ENCODE data around the gene NUAK1. TPM values are rescaled to one million over a fixed set of nuclear protein-coding genes. Genes with fewer than 3 reads are reported as not detected.

NUAK1 gene
- total and polyA plus RNA-seq, 2 donors (not counting 1 experiment from before 2014, with no cell fraction given): 5.1 to 20.7 TPM

GRCh38 chr12:106119301-106119700, 19.5 kb downstream of the NUAK1 start:
- no peaks in the 10 kb centered on the region for H3K79me2 ChIP-seq (ENCODE audit: control insufficient read depth, insufficient read depth, low read length)
- no peaks in the 10 kb centered on the region for H3K36me3 ChIP-seq (ENCODE audit: control insufficient read depth, insufficient read depth, low read length)

GRCh38 chr12:106118381-106119130, 20.2 kb downstream of the NUAK1 start:
- Histone ChIP-seq H4K20me1 (ENCODE audit: control insufficient read depth, extremely low read depth, insufficient read depth, low read length) (no peaks in the 10 kb centered on the region), H3K36me3 (ENCODE audit: control insufficient read depth, insufficient read depth, low read length) (no peaks in the 10 kb centered on the region), H3K27ac (ENCODE audit: insufficient read depth, low read length) (no peak overlapping the region), H2AFZ (ENCODE audit: low read length) (no peak overlapping the region), H3K9me3 (ENCODE audit: control insufficient read depth, insufficient read depth, low read depth, low read length) (no peaks in the 10 kb centered on the region), H3K9ac (ENCODE audit: insufficient read depth, low read length) (no peak overlapping the region), H3K4me2 (ENCODE audit: extremely low read depth, insufficient read depth, low read length) (no peak overlapping the region), H3K4me1 (ENCODE audit: control insufficient read depth, extremely low read depth, insufficient read depth, low read length) (peaks cover 17% of the 10 kb centered on the region), H3K27me3 (ENCODE audit: control insufficient read depth, insufficient read depth, low read length) (no peaks in the 10 kb centered on the region), H3K79me2 (ENCODE audit: control insufficient read depth, insufficient read depth, low read length) (no peaks in the 10 kb centered on the region), H3K4me3 (replicated peaks in 1 of 4; ENCODE audit: control extremely low read depth in 1 of 4, insufficient read depth in 1 of 4, low read depth in 3 of 4, low read length in 4 of 4) (no peak overlapping the region)
- DNase-seq (ENCODE audit: low read depth in 2 of 2): no peak
- TF ChIP-seq EZH2 (IDR thresholded peaks at IDR 0.05; ENCODE audit: low read length, missing control alignments): no peak
- TF ChIP-seq CTCF (conservative IDR thresholded peaks at IDR 0.05 in 1 of 2, IDR thresholded peaks at IDR 0.05 in 1 of 2; ENCODE audit: low read depth in 1 of 2, low read length in 2 of 2): no peak

More at GRCh38 chr12:106119301-106119700, 19.5 kb downstream of the NUAK1 start:
- no peak overlapping the region for H3K4me3 ChIP-seq (replicated peaks in 1 of 4; ENCODE audit: control extremely low read depth in 1 of 4, insufficient read depth in 1 of 4, low read depth in 3 of 4, low read length in 4 of 4)
- no peak for TF ChIP-seq CTCF (conservative IDR thresholded peaks at IDR 0.05 in 1 of 2, IDR thresholded peaks at IDR 0.05 in 1 of 2; ENCODE audit: low read depth in 1 of 2, low read length in 2 of 2)
- TF ChIP-seq EZH2 (IDR thresholded peaks at IDR 0.05; ENCODE audit: low read length, missing control alignments): no peak
- DNase-seq (ENCODE audit: low read depth in 2 of 2): no peak
- no peak overlapping the region for H2AFZ ChIP-seq (ENCODE audit: low read length)
- no peak overlapping the region for H3K27ac ChIP-seq (ENCODE audit: insufficient read depth, low read length)
- H3K4me2 ChIP-seq (ENCODE audit: extremely low read depth, insufficient read depth, low read length): no peak overlapping the region
- H4K20me1 ChIP-seq (ENCODE audit: control insufficient read depth, extremely low read depth, insufficient read depth, low read length): no peaks in the 10 kb centered on the region
- no peaks in the 10 kb centered on the region for H3K27me3 ChIP-seq (ENCODE audit: control insufficient read depth, insufficient read depth, low read length)
- no peak overlapping the region for H3K9ac ChIP-seq (ENCODE audit: insufficient read depth, low read length)
- no peaks in the 10 kb centered on the region for H3K9me3 ChIP-seq (ENCODE audit: control insufficient read depth, insufficient read depth, low read depth, low read length)
- peaks cover 13% of the 10 kb centered on the region for H3K4me1 ChIP-seq (ENCODE audit: control insufficient read depth, extremely low read depth, insufficient read depth, low read length)

- Histone ChIP-seq H3K4me1 (ENCODE audit: control insufficient read depth, extremely low read depth, insufficient read depth, low read length) (peaks cover 19% of the 10 kb centered on the region), H4K20me1 (ENCODE audit: control insufficient read depth, extremely low read depth, insufficient read depth, low read length) (no peaks in the 10 kb centered on the region), H3K4me2 (ENCODE audit: extremely low read depth, insufficient read depth, low read length) (no peak overlapping the region)
Observed at GRCh38 chr12:106115440-106115839, 23.3 kb downstream of the NUAK1 start.

More at GRCh38 chr12:106115440-106115839, 23.3 kb downstream of the NUAK1 start:
- H3K79me2 ChIP-seq (ENCODE audit: control insufficient read depth, insufficient read depth, low read length): no peaks in the 10 kb centered on the region
- no peak overlapping the region for H3K27ac ChIP-seq (ENCODE audit: insufficient read depth, low read length)
- no peak overlapping the region for H2AFZ ChIP-seq (ENCODE audit: low read length)
- no peaks in the 10 kb centered on the region for H3K36me3 ChIP-seq (ENCODE audit: control insufficient read depth, insufficient read depth, low read length)
- TF ChIP-seq CTCF (conservative IDR thresholded peaks at IDR 0.05 in 1 of 2, IDR thresholded peaks at IDR 0.05 in 1 of 2; ENCODE audit: low read depth in 1 of 2, low read length in 2 of 2): no peak
- no peak for TF ChIP-seq EZH2 (IDR thresholded peaks at IDR 0.05; ENCODE audit: low read length, missing control alignments)
- peak in 1 of 2 donors; percentile 71 for DNase-seq (ENCODE audit: low read depth in 2 of 2)
- no peak overlapping the region for H3K9ac ChIP-seq (ENCODE audit: insufficient read depth, low read length)
- no peaks in the 10 kb centered on the region for H3K9me3 ChIP-seq (ENCODE audit: control insufficient read depth, insufficient read depth, low read depth, low read length)
- H3K27me3 ChIP-seq (ENCODE audit: control insufficient read depth, insufficient read depth, low read length): no peaks in the 10 kb centered on the region
- no peak overlapping the region for H3K4me3 ChIP-seq (replicated peaks in 1 of 4; ENCODE audit: control extremely low read depth in 1 of 4, insufficient read depth in 1 of 4, low read depth in 3 of 4, low read length in 4 of 4)
